Activated naive CD4-positive, alpha-beta T cell (primary cell): ENCODE results near the gene PAQR7.
"Not testable (repeated sequence)": the region's sequence is repeated elsewhere in the genome, so short reads cannot be mapped to it uniquely, and the experiment has no call there.

ENCODE experiments used
- DNase-seq, 4 experiments: peaks; one replicate each; lab custom pipeline; 2025; lab: John Stamatoyannopoulos, UW

Gene PAQR7

GRCh38 chr1:25844536-25845337 is 30.8 kb downstream of the PAQR7 start:
- DNase-seq: no peak

GRCh38 chr1:25843483-25843882 is 32.0 kb downstream of the PAQR7 start:
- DNase-seq: no peak

GRCh38 chr1:25839808-25840207 is 35.7 kb downstream of the PAQR7 start:
- DNase-seq: not testable (repeated sequence)

- DNase-seq: no peak
Measured at GRCh38 chr1:25837262-25837875, 38.1 kb downstream of the PAQR7 start.

GRCh38 chr1:25836695-25837094 is 38.8 kb downstream of the PAQR7 start:
- no peak for DNase-seq

- DNase-seq: no peak
Measured at GRCh38 chr1:25834894-25835293, 40.6 kb downstream of the PAQR7 start.

- DNase-seq: no peak
Measured at GRCh38 chr1:25833158-25833557, 42.4 kb downstream of the PAQR7 start.

GRCh38 chr1:25832336-25833037 is 43.0 kb downstream of the PAQR7 start:
- no peak for DNase-seq

- no peak for DNase-seq
Measured at GRCh38 chr1:25831569-25832196, 43.8 kb downstream of the PAQR7 start.

- no peak for DNase-seq
Measured at GRCh38 chr1:25829046-25829445, 46.5 kb downstream of the PAQR7 start.

GRCh38 chr1:25828491-25828890 is 47.0 kb downstream of the PAQR7 start:
- no peak for DNase-seq

GRCh38 chr1:25826571-25826970 is 48.9 kb downstream of the PAQR7 start:
- no peak for DNase-seq

GRCh38 chr1:25825605-25826004 is 49.9 kb downstream of the PAQR7 start:
- no peak for DNase-seq

GRCh38 chr1:25821630-25822091 is 53.8 kb downstream of the PAQR7 start:
- DNase-seq: no peak

- DNase-seq: no peak
Measured at GRCh38 chr1:25821112-25821476, 54.4 kb downstream of the PAQR7 start.

- DNase-seq: peak in 2 of 4 experiments; percentile 35 to 60
Measured at GRCh38 chr1:25820247-25821111, 55.0 kb downstream of the PAQR7 start.

- DNase-seq: peak; percentile 74 to 94 (median 85)
Measured at GRCh38 chr1:25819491-25820246, 55.8 kb downstream of the PAQR7 start, which contains the start of gene MTFR1L. MTFR1L (plus strand) TSS chr1:25819954; CDS start chr1:25823105, 3,151 bp downstream.

GRCh38 chr1:25818569-25818968 is 56.9 kb downstream of the PAQR7 start:
- no peak for DNase-seq

GRCh38 chr1:25817840-25818501 is 57.5 kb downstream of the PAQR7 start:
- DNase-seq: no peak

- no peak for DNase-seq
Measured at GRCh38 chr1:25816112-25816718, 59.3 kb downstream of the PAQR7 start.
